Measurements from ENCODE around the gene FHIT. TPM values are rescaled to one million over a fixed set of nuclear protein-coding genes. Genes with fewer than 3 reads are reported as not detected.

FHIT gene
- total RNA-seq, 1 donor = 2.2 TPM

GRCh38 chr3:60215946-60216345 lies 1035.3 kb downstream of the FHIT start:
- TF ChIP-seq, protein P1, sequence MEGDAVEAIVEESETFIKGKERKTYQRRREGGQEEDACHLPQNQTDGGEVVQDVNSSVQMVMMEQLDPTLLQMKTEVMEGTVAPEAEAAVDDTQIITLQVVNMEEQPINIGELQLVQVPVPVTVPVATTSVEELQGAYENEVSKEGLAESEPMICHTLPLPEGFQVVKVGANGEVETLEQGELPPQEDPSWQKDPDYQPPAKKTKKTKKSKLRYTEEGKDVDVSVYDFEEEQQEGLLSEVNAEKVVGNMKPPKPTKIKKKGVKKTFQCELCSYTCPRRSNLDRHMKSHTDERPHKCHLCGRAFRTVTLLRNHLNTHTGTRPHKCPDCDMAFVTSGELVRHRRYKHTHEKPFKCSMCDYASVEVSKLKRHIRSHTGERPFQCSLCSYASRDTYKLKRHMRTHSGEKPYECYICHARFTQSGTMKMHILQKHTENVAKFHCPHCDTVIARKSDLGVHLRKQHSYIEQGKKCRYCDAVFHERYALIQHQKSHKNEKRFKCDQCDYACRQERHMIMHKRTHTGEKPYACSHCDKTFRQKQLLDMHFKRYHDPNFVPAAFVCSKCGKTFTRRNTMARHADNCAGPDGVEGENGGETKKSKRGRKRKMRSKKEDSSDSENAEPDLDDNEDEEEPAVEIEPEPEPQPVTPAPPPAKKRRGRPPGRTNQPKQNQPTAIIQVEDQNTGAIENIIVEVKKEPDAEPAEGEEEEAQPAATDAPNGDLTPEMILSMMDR (IDR thresholded peaks at IDR 0.05; ENCODE audit: insufficient read depth, low read depth, low read length) = no peak
- DNase-seq (ENCODE audit: low read depth) = no peak

GRCh38 chr3:60207905-60208304 lies 1043.3 kb downstream of the FHIT start:
- TF ChIP-seq, protein P1 (IDR thresholded peaks at IDR 0.05; ENCODE audit: insufficient read depth, low read depth, low read length) = no peak
- DNase-seq (ENCODE audit: low read depth) = peak; percentile 1
- H3K4me3 ChIP-seq (ENCODE audit: low read depth, low read length) = no peak overlapping the region

More at GRCh38 chr3:60215946-60216345, 1035.3 kb downstream of the FHIT start:
- no peak overlapping the region for H3K4me3 ChIP-seq (ENCODE audit: low read depth, low read length)

DNA sequence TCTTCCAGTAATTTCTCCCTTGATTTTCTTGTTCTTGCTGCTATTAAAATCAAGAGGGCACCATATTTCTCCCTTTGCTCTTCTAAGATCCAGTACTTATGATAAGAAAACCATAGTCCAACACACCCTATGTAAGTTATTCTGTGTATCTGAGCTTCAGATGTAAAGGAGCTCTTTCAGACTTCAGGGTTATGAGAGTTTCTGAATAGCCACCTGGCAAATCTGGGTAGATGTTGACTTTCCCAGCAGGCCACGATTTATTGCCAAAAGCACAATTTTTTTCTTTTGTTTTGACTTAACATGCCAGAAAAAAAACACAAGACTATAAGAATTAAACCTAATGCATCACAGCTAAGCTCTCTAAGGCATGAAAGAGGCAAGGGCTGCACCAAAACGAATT lies 1045.0 kb downstream of the FHIT start:
- TF ChIP-seq, protein P1 (IDR thresholded peaks at IDR 0.05; ENCODE audit: insufficient read depth, low read depth, low read length) = no peak
- DNase-seq (ENCODE audit: low read depth) = no peak

GRCh38 chr3:60202052-60202726 lies 1049.1 kb downstream of the FHIT start:
- no peak for DNase-seq (ENCODE audit: low read depth)
- no peak overlapping the region for H3K4me3 ChIP-seq (ENCODE audit: low read depth, low read length)
- TF ChIP-seq, protein P1 (IDR thresholded peaks at IDR 0.05; ENCODE audit: insufficient read depth, low read depth, low read length) = no peak

More for the DNA sequence above, 1045.0 kb downstream of the FHIT start:
- H3K4me3 ChIP-seq (ENCODE audit: low read depth, low read length) = no peak overlapping the region

- DNase-seq (ENCODE audit: low read depth) = no peak
- no peak overlapping the region for H3K4me3 ChIP-seq (ENCODE audit: low read depth, low read length)
- TF ChIP-seq, protein P1 (IDR thresholded peaks at IDR 0.05; ENCODE audit: insufficient read depth, low read depth, low read length) = no peak
Observed at GRCh38 chr3:60199306-60199705, 1051.9 kb downstream of the FHIT start.

GRCh38 chr3:60198179-60198720 lies 1053.0 kb downstream of the FHIT start:
- TF ChIP-seq, protein P1 (IDR thresholded peaks at IDR 0.05; ENCODE audit: insufficient read depth, low read depth, low read length) = no peak
- no peak overlapping the region for H3K4me3 ChIP-seq (ENCODE audit: low read depth, low read length)
- DNase-seq (ENCODE audit: low read depth) = no peak

Measured in fibroblast of villous mesenchyme (primary cell).